ENCODE data around the gene LRRC36.

Gene LRRC36

DNA sequence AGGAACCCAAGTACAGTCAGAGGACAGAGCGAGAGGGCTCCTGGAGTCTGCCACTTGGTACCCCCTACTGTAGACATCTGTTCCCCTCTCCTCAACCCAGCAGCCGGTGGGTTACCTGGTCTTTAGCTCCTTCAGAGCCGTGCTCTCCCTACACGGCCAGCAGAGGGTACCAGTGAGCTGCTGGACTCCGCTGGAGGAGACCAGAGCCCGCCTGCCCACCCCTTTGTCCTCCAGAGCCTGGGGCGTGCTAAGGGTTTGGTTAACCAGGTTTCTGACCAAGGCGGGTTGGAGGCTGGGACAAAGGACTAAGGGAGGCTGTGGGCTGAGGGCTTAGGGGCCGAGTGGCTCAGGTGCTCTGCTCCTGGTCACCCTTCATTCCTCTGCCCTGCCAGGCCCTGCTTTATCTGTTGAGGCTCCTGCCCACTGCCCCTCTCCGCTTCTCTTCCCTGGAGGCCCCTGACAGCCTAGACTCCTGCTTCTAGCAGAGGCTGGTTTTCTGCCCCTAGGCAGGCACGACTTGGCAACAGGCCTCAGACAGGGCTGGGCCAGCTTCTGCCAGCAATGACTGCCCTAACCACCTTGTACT is 101.6 kb downstream of the LRRC36 start:
- peak; percentile 44 to 48 for DNase-seq

- no peak for DNase-seq
Observed at GRCh38 chr16:67429053-67429798, 102.6 kb downstream of the LRRC36 start.

DNA sequence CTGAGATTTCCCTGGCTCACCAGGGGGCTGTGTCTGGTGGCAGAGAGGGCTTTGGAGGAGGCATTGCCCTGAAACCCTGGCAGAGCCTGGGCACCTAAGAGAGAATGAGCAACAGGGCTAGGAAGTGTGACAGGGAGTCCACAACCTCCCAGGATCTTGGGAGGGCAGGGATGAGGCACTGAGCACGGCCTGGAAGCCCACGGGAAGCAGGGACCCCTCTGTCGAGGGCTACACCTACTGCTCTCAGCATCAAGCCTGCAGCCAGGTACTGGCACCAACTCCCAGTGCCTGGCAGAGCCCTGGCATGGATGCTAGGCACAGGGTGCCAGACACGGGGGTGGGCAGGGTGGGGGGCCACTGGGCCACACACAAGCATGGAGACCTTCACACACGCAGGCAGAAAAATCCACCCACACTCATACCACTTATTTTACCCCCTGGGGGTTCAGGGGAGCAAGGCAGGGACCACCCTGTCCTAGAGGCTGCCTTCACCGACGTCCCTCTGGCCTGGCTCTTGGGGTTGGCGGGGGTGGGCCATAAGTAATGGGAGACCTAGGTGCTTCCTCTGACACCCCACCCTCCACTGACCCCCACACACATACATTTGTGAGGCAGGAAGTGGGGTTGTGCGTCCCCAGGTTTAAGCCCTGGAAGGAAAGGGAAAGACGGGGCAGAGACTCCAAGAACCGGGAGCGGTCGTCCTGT is 103.3 kb downstream of the LRRC36 start:
- no peak for DNase-seq

- no peak for DNase-seq
Observed at GRCh38 chr16:67430504-67430976, 103.9 kb downstream of the LRRC36 start.

- peak in 1 of 2 experiments; percentile 13 for DNase-seq
Observed at GRCh38 chr16:67430977-67431774, 104.6 kb downstream of the LRRC36 start, which contains the start of gene HSD11B2. TSS of gene HSD11B2 (plus strand) at chr16:67431121. CDS start at chr16:67431249, 128 bp downstream.

DNA sequence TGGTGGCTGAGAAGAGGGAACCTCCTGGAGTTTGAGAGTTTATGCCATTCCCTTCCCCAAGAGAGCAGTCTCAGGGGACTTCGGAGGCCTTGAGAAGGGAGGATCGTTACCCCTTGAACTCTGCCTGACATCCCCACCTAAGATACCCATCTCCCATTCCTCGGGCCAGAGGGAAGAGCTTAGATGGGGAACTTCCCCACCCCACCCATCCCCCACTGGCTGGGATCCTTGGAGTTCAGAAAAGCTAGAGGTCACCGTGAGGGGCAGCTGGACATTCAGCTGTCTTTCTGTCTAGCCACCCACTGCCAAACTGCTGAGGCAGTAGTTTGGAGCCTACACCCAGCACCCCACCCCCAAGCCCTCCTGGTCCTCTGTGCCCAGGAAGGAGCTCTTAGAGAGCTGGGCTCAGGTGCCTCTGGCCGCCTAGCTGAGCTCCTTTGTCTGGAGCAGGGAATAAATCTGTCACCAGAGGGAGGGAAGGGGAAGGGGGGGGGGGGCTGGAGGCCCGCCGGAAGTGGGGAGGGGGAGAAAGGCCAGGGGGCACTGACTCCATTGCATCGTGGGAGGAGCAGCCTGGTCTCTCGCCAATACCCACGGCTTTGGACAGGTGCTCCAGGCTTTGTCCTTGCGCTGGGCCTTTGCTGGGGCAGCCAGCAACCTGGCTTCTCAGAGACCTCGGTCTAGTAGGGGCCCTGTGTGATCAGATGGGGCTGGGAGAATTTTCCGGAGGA is 105.3 kb downstream of the LRRC36 start:
- DNase-seq = no peak

DNA sequence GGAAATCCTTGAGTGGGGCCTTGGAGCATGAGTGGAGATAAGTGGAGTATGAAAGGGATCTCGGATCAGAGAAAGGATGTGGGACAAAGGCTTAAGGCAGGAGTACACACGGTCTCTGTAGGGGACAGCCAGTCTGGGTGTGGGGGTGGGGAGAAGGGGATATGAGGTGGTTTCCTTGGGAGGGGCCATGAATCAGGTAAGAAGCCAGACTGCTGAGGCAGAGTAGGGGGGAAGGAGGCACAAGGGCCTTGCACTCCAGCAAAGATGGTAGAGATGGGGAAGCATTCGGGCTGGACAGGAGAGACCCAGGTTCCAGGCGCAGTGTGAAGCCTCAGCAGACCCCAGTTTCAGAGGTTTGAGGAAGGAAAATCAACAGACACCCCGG is 105.9 kb downstream of the LRRC36 start:
- no peak for DNase-seq

DNA sequence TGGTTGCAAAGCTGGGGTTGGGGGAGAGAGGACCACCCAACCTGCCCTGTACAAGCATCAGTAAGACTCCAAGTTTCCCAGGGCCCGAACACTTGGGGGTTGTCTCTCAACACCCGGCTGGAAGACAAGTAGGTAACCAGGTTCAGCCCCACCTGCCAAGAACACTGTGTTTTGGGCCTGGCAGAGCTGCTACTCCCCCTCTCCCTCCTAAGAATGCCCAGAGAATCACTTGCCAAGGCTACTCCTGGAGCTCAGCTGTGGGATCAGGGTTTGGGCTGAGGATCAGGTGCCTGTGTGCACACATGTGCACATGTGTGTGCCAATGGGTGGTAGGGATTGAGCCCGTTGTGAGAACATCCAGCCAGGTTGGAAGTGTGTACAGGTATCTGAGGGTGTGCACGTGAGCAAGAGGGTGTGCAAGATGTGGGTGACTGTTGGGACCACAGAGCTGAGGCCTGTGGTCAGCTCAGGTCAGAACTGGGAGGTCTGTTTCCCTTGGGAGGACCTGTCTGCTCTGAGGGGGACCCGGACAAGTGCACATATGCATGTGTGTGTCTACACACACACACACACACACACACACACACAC is 106.6 kb downstream of the LRRC36 start:
- DNase-seq = no peak
